Esophagus (tissue), 2 donors: ENCODE results near the gene CPN2. TPM values are rescaled to one million over a fixed set of nuclear protein-coding genes. Genes with fewer than 3 reads are reported as not detected.

Experiments
- H3K27ac ChIP-seq, 2 donors: one replicate each; pipeline ENCODE4 v1.5.1; 2013; ENCODE audit warnings: low read depth in 2 of 2, mild to moderate bottlenecking in 2 of 2, inconsistent platforms in 1 of 2, low read length in 1 of 2, moderate library complexity in 1 of 2
- H3K27me3 ChIP-seq, 2 donors: one replicate each; pipeline ENCODE4 v1.6.1; 2013; ENCODE audit warnings: low read length in 2 of 2, control low read depth in 1 of 2, mild to moderate bottlenecking in 1 of 2; ENCODE audit not compliant: insufficient read depth in 2 of 2, control insufficient read depth in 1 of 2
- H3K36me3 ChIP-seq, 2 donors: one replicate each; pipeline ENCODE4 v1.6.1; 2013; ENCODE audit warnings: low read length in 1 of 2; ENCODE audit not compliant: control insufficient read depth in 2 of 2, insufficient read depth in 2 of 2
- H3K4me1 ChIP-seq, 2 donors: one replicate each; pipeline ENCODE4 v1.6.1; 2013; ENCODE audit warnings: low read length in 1 of 2; ENCODE audit not compliant: control insufficient read depth in 2 of 2, insufficient read depth in 2 of 2
- H3K4me3 ChIP-seq, 2 donors: one replicate each; pipeline ENCODE4 v1.5.1; 2013; ENCODE audit warnings: low read length in 2 of 2, mild to moderate bottlenecking in 2 of 2, low read depth in 1 of 2, moderate library complexity in 1 of 2
- H3K9me3 ChIP-seq, 2 donors: one replicate each; pipeline ENCODE4 v1.6.1; 2013; ENCODE audit warnings: mild to moderate bottlenecking in 2 of 2, low read depth in 1 of 2, low read length in 1 of 2, moderate library complexity in 1 of 2; ENCODE audit not compliant: control insufficient read depth in 2 of 2, insufficient read depth in 1 of 2
- WGBS, 2 donors: extraction: QIAGEN DNeasy Blood & Tissue Kit; methylation state at CpG; one replicate each; pipeline ENCODE4 v1.1.7; 2013; 5-methylcytosine and 5-hydroxymethylcytosine counted together
- polyA plus RNA-seq, 2 donors: library from polyadenylated mRNA; stranded (reverse); fragments of 200-250 nt; gene quantifications; one replicate each; pipeline ENCODE4 v1.2.3, GENCODE V29; 2013
- donor health status: healthy with polysubstance abuse.
- donor health status: Bipolar disorder and iron deficiency.

The CPN2 gene
- polyA plus RNA-seq, 2 donors, result 0.02 TPM; not detected in 1

GRCh38 chr3:194390835-194391234 lies 39.7 kb upstream of the CPN2 start:
- Histone ChIP-seq H3K27ac (no peak overlapping the region), H3K9me3 (no peaks in the 10 kb centered on the region), H3K36me3 (no peaks in the 10 kb centered on the region), H3K27me3 (no peaks in the 10 kb centered on the region), H3K4me1 (no peaks in the 10 kb centered on the region), H3K4me3 (no peak overlapping the region)

GRCh38 chr3:194389269-194389668 lies 38.1 kb upstream of the CPN2 start:
- Histone ChIP-seq H3K36me3 (no peaks in the 10 kb centered on the region), H3K27me3 (no peaks in the 10 kb centered on the region), H3K27ac (no peak overlapping the region), H3K9me3 (no peaks in the 10 kb centered on the region), H3K4me1 (no peaks in the 10 kb centered on the region), H3K4me3 (no peak overlapping the region)
- WGBS, 2 donors, result 89 to 90% methylated on average over 8 of the region's 8 CpGs

GRCh38 chr3:194387926-194388418 lies 36.8 kb upstream of the CPN2 start:
- Histone ChIP-seq H3K4me1 (no peaks in the 10 kb centered on the region), H3K27me3 (no peaks in the 10 kb centered on the region), H3K27ac (no peak overlapping the region), H3K9me3 (no peaks in the 10 kb centered on the region), H3K36me3 (no peaks in the 10 kb centered on the region), H3K4me3 (no peak overlapping the region)
- 91 to 93% methylated on average over 8 of the region's 8 CpGs for WGBS, 2 donors

GRCh38 chr3:194387276-194387675 lies 36.1 kb upstream of the CPN2 start:
- no peaks in the 10 kb centered on the region for H3K36me3 ChIP-seq
- no peaks in the 10 kb centered on the region for H3K9me3 ChIP-seq
- 94 to 95% methylated on average over 6 of the region's 6 CpGs for WGBS, 2 donors
- no peak overlapping the region for H3K27ac ChIP-seq
- H3K27me3 ChIP-seq, result no peaks in the 10 kb centered on the region
- no peaks in the 10 kb centered on the region for H3K4me1 ChIP-seq
- no peak overlapping the region for H3K4me3 ChIP-seq

GRCh38 chr3:194386648-194387047 lies 35.5 kb upstream of the CPN2 start:
- WGBS, 2 donors, result 45 to 46% methylated on average over 7 of the region's 7 CpGs
- Histone ChIP-seq H3K27me3 (no peaks in the 10 kb centered on the region), H3K4me1 (no peaks in the 10 kb centered on the region), H3K4me3 (no peak overlapping the region), H3K36me3 (no peaks in the 10 kb centered on the region), H3K9me3 (no peaks in the 10 kb centered on the region), H3K27ac (no peak overlapping the region)

- no peak overlapping the region for H3K27ac ChIP-seq
- no peaks in the 10 kb centered on the region for H3K4me1 ChIP-seq
- no peaks in the 10 kb centered on the region for H3K9me3 ChIP-seq
- 79 to 80% methylated on average over 15 of the region's 15 CpGs for WGBS, 2 donors
- H3K27me3 ChIP-seq, result no peaks in the 10 kb centered on the region
- no peaks in the 10 kb centered on the region for H3K36me3 ChIP-seq
- H3K4me3 ChIP-seq, result no peak overlapping the region
Measured at GRCh38 chr3:194386066-194386465, 34.9 kb upstream of the CPN2 start.

- H3K4me1 ChIP-seq, result no peaks in the 10 kb centered on the region
- H3K9me3 ChIP-seq, result no peaks in the 10 kb centered on the region
- no peak overlapping the region for H3K4me3 ChIP-seq
- H3K27me3 ChIP-seq, result no peaks in the 10 kb centered on the region
- no peak overlapping the region for H3K27ac ChIP-seq
- H3K36me3 ChIP-seq, result no peaks in the 10 kb centered on the region
- WGBS, 2 donors, result 91 to 92% methylated on average over 12 of the region's 12 CpGs
Measured at GRCh38 chr3:194384569-194385001, 33.5 kb upstream of the CPN2 start.

- Histone ChIP-seq H3K4me1 (no peaks in the 10 kb centered on the region), H3K27me3 (no peaks in the 10 kb centered on the region), H3K4me3 (no peak overlapping the region), H3K9me3 (no peaks in the 10 kb centered on the region), H3K27ac (no peak overlapping the region), H3K36me3 (no peaks in the 10 kb centered on the region)
- 77% methylated on average over 6 of the region's 6 CpGs for WGBS, 2 donors
Measured at GRCh38 chr3:194384156-194384555, 33.0 kb upstream of the CPN2 start.

GRCh38 chr3:194383276-194383940 lies 32.3 kb upstream of the CPN2 start:
- Histone ChIP-seq H3K36me3 (no peaks in the 10 kb centered on the region), H3K27me3 (no peaks in the 10 kb centered on the region), H3K27ac (no peak overlapping the region), H3K4me1 (no peaks in the 10 kb centered on the region), H3K9me3 (no peaks in the 10 kb centered on the region), H3K4me3 (no peak overlapping the region)
- 84 to 87% methylated on average over 14 of the region's 14 CpGs for WGBS, 2 donors

GRCh38 chr3:194382892-194383223 lies 31.7 kb upstream of the CPN2 start:
- no peak overlapping the region for H3K4me3 ChIP-seq
- no peaks in the 10 kb centered on the region for H3K9me3 ChIP-seq
- H3K27me3 ChIP-seq, result no peaks in the 10 kb centered on the region
- H3K27ac ChIP-seq, result no peak overlapping the region
- H3K36me3 ChIP-seq, result no peaks in the 10 kb centered on the region
- no peaks in the 10 kb centered on the region for H3K4me1 ChIP-seq
- WGBS, 2 donors, result 79 to 80% methylated on average over 9 of the region's 9 CpGs
